Measurements from ENCODE around the gene NSA2. TPM values are rescaled to one million over a fixed set of nuclear protein-coding genes. Genes with fewer than 3 reads are reported as not detected.

The NSA2 gene
- total RNA-seq, 1 experiment from 2014 or later: 75.6 TPM

GRCh38 chr5:74766849-74767578 lies at the start of gene NSA2, which contains the start of gene GFM2 (continued):
- TF ChIP-seq, protein P1, sequence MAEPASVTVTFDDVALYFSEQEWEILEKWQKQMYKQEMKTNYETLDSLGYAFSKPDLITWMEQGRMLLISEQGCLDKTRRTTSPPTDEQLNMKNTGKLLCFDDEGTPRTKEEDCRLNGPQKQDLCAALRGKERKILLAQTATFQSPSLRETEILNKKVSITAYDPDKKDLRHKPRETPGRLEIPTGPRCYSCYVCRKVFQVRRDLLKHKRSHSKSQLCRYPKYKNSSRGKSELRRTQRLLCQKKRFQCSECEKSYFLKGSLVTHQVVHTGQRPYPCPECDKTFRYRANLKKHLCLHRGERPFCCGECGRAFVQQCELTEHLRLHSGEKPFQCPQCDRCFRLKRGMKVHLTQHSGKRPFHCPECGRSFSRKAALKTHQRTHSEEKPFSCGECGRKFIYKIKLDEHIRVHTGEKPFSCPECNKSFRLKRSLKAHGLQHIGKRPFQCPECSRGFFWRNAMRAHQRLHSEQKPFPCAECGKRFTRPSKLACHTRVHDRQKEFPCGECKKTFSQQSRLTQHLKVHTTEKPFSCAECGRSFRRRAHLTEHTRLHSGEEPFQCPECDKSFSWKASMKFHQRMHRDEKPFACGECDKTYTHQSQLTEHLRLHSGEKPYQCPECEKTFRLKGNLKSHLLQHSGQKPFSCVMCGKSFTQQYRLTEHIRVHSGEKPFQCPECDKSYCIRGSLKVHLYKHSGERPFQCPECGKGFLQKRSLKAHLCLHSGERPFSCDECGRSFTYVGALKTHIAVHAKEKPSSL (CRISPR knock-in tag; conservative IDR thresholded peaks at IDR 0.05): no peak
- TF ChIP-seq, protein P2, sequence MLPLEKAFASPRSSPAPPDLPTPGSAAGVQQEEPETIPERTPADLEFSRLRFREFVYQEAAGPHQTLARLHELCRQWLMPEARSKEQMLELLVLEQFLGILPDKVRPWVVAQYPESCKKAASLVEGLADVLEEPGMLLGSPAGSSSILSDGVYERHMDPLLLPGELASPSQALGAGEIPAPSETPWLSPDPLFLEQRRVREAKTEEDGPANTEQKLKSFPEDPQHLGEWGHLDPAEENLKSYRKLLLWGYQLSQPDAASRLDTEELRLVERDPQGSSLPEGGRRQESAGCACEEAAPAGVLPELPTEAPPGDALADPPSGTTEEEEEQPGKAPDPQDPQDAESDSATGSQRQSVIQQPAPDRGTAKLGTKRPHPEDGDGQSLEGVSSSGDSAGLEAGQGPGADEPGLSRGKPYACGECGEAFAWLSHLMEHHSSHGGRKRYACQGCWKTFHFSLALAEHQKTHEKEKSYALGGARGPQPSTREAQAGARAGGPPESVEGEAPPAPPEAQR (CRISPR knock-in tag; IDR thresholded peaks at IDR 0.05): no peak
- no peak for TF ChIP-seq CBFB (CRISPR knock-in tag; IDR thresholded peaks at IDR 0.05; ENCODE audit: low read depth)
- no peak for TF ChIP-seq STAT6 (CRISPR knock-in tag; conservative IDR thresholded peaks at IDR 0.05; ENCODE audit: low read depth)
- TF ChIP-seq ZNF121 (CRISPR knock-in tag; IDR thresholded peaks at IDR 0.05): no peak
- no peak for TF ChIP-seq ATF1 (CRISPR knock-in tag; IDR thresholded peaks at IDR 0.05)
- TF ChIP-seq E2F1 (CRISPR knock-in tag; IDR thresholded peaks at IDR 0.05): no peak
- TF ChIP-seq, protein P3, sequence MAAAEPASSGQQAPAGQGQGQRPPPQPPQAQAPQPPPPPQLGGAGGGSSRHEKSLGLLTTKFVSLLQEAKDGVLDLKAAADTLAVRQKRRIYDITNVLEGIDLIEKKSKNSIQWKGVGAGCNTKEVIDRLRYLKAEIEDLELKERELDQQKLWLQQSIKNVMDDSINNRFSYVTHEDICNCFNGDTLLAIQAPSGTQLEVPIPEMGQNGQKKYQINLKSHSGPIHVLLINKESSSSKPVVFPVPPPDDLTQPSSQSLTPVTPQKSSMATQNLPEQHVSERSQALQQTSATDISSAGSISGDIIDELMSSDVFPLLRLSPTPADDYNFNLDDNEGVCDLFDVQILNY (CRISPR knock-in tag; IDR thresholded peaks at IDR 0.05): no peak
- no peak for TF ChIP-seq NFATC4 (CRISPR knock-in tag; IDR thresholded peaks at IDR 0.05)

GRCh38 chr5:74717596-74717995 lies 49.5 kb upstream of the NSA2 start:
- POLR2A ChIA-PET: no interaction called here
- ATAC-seq: no peak
- no peak for DNase-seq (ENCODE audit: low spot score)
- Mint-ChIP-seq H3K4me1 (no peaks in the 10 kb centered on the region), H3K4me3 (no peak overlapping the region), H3K27ac (no peak overlapping the region), H3K27me3 (ENCODE audit: low read depth) (no peaks in the 10 kb centered on the region), H3K9me3 (no peaks in the 10 kb centered on the region), H3K36me3 (peaks cover 17% of the 10 kb centered on the region)
- no peak for TF ChIP-seq ZNF317 (CRISPR knock-in tag; IDR thresholded peaks at IDR 0.05; ENCODE audit: borderline replicate concordance, low read depth)
- TF ChIP-seq ZNF232 (CRISPR knock-in tag; IDR thresholded peaks at IDR 0.05): no peak
- TF ChIP-seq TCF7 (CRISPR knock-in tag; IDR thresholded peaks at IDR 0.05; ENCODE audit: low read depth): no peak
- TF ChIP-seq CREB1 (CRISPR knock-in tag; IDR thresholded peaks at IDR 0.05): no peak
- TF ChIP-seq, protein P4, sequence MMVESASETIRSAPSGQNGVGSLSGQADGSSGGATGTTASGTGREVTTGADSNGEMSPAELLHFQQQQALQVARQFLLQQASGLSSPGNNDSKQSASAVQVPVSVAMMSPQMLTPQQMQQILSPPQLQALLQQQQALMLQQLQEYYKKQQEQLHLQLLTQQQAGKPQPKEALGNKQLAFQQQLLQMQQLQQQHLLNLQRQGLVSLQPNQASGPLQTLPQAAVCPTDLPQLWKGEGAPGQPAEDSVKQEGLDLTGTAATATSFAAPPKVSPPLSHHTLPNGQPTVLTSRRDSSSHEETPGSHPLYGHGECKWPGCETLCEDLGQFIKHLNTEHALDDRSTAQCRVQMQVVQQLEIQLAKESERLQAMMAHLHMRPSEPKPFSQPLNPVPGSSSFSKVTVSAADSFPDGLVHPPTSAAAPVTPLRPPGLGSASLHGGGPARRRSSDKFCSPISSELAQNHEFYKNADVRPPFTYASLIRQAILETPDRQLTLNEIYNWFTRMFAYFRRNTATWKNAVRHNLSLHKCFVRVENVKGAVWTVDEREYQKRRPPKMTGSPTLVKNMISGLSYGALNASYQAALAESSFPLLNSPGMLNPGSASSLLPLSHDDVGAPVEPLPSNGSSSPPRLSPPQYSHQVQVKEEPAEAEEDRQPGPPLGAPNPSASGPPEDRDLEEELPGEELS (CRISPR knock-in tag; IDR thresholded peaks at IDR 0.05): no peak
- TF ChIP-seq ZBTB21 (CRISPR knock-in tag; IDR thresholded peaks at IDR 0.05; ENCODE audit: borderline replicate concordance): no peak
- TF ChIP-seq, protein P1 (CRISPR knock-in tag; conservative IDR thresholded peaks at IDR 0.05): no peak
- no peak for TF ChIP-seq MLX (CRISPR knock-in tag; IDR thresholded peaks at IDR 0.05)
- CTCF ChIA-PET: no interaction called here

Measured in WTC11 (cell line).